H9 (cell line): Measurements from ENCODE around the gene JAKMIP1. TPM values are rescaled to one million over a fixed set of nuclear protein-coding genes. Genes with fewer than 3 reads are reported as not detected.

ENCODE experiments used
- DNase-seq: peaks from one replicate; pipeline ENCODE4 v3.0.0-alpha.2; 2017
- H2AFZ ChIP-seq: one replicate; pipeline ENCODE4 v1.6.1; 2013; ENCODE audit warnings: mild to moderate bottlenecking, low read length, control low read depth, moderate library complexity
- H2AK5ac ChIP-seq: 2 replicates; pipeline ENCODE4 v1.6.1; 2013; ENCODE audit warnings: low read length, control low read depth, mixed read lengths; ENCODE audit not compliant: insufficient read length
- H2BK120ac ChIP-seq: one replicate; pipeline ENCODE4 v1.6.1; 2013; ENCODE audit warnings: low read depth, mild to moderate bottlenecking, low read length, control low read depth, inconsistent platforms; ENCODE audit not compliant: poor library complexity, severe bottlenecking
- H2BK12ac ChIP-seq: 2 replicates; pipeline ENCODE4 v1.6.1; 2013; ENCODE audit warnings: low read length, control low read depth, mixed read lengths, low read depth; ENCODE audit not compliant: insufficient read length
- H2BK15ac ChIP-seq: 2 replicates; pipeline ENCODE4 v1.6.1; 2013; ENCODE audit warnings: low read depth, low read length, control low read depth
- H2BK20ac ChIP-seq: one replicate; pipeline ENCODE4 v1.6.1; 2013; ENCODE audit warnings: low read depth, mild to moderate bottlenecking, low read length, control low read depth, inconsistent platforms; ENCODE audit not compliant: poor library complexity, severe bottlenecking
- H2BK5ac ChIP-seq: 2 replicates; pipeline ENCODE4 v1.6.1; 2013; ENCODE audit warnings: low read length, control low read depth, mixed read lengths; ENCODE audit not compliant: insufficient read length
- H3K14ac ChIP-seq: 2 replicates; pipeline ENCODE4 v1.6.1; 2013; ENCODE audit warnings: low read length, control low read depth; ENCODE audit not compliant: insufficient read depth
- H3K18ac ChIP-seq: 2 replicates; pipeline ENCODE4 v1.6.1; 2013; ENCODE audit warnings: low read depth, mild to moderate bottlenecking, mixed read lengths, low read length, control low read depth; ENCODE audit not compliant: insufficient read length
- H3K23ac ChIP-seq: 2 replicates; pipeline ENCODE4 v1.6.1; 2013; ENCODE audit warnings: low read length, control low read depth, mixed read lengths, low read depth; ENCODE audit not compliant: insufficient read length
- H3K23me2 ChIP-seq: 2 replicates; pipeline ENCODE4 v1.6.1; 2013; ENCODE audit warnings: low read depth, mild to moderate bottlenecking, mixed read lengths, low read length, control low read depth; ENCODE audit not compliant: insufficient read length, poor library complexity, severe bottlenecking
- H3K27ac ChIP-seq: 2 replicates; pipeline ENCODE4 v1.5.1; 2013; ENCODE audit warnings: low read length, control low read depth, mixed read lengths, low read depth; ENCODE audit not compliant: insufficient read length
- H3K27me3 ChIP-seq: 2 replicates; pipeline ENCODE4 v1.6.1; 2013; ENCODE audit warnings: low read length, control low read depth, inconsistent platforms; ENCODE audit not compliant: insufficient read depth
- H3K4ac ChIP-seq: 2 replicates; pipeline ENCODE4 v1.6.1; 2013; ENCODE audit warnings: low read depth, mild to moderate bottlenecking, control low read depth, inconsistent platforms, low read length, moderate library complexity
- H3K4me1 ChIP-seq: 2 replicates; pipeline ENCODE4 v1.6.1; 2013; ENCODE audit warnings: low read length, control low read depth, inconsistent platforms; ENCODE audit not compliant: insufficient read depth
- H3K4me2 ChIP-seq: 2 replicates; pipeline ENCODE4 v1.6.1; 2013; ENCODE audit warnings: low read length, control low read depth, mixed read lengths; ENCODE audit not compliant: insufficient read length, insufficient read depth
- H3K56ac ChIP-seq: 2 replicates; pipeline ENCODE4 v1.6.1; 2013; ENCODE audit warnings: low read depth, mild to moderate bottlenecking, mixed read lengths, low read length, control low read depth; ENCODE audit not compliant: insufficient read length
- H3K79me1 ChIP-seq: 2 replicates; pipeline ENCODE4 v1.6.1; 2013; ENCODE audit warnings: low read depth, mild to moderate bottlenecking, moderate library complexity, low read length, control low read depth, inconsistent platforms; ENCODE audit not compliant: insufficient read depth, poor library complexity, severe bottlenecking
- H3K79me2 ChIP-seq: 2 replicates; pipeline ENCODE4 v1.6.1; 2013; ENCODE audit warnings: low read length, control low read depth, inconsistent platforms; ENCODE audit not compliant: insufficient read depth
- H3K9ac ChIP-seq: 2 replicates; pipeline ENCODE4 v1.6.1; 2013; ENCODE audit warnings: low read length, control low read depth, mixed read lengths; ENCODE audit not compliant: insufficient read length; ENCODE audit errors: extremely low read depth
- H3K9me3 ChIP-seq: one replicate; pipeline ENCODE4 v1.6.1; 2013; ENCODE audit warnings: low read depth, low read length, inconsistent platforms; ENCODE audit not compliant: control insufficient read depth
- H3T11ph ChIP-seq: one replicate; pipeline ENCODE4 v1.6.1; 2013; ENCODE audit warnings: mild to moderate bottlenecking, low read length, control low read depth, inconsistent platforms
- H4K20me1 ChIP-seq: one replicate; pipeline ENCODE4 v1.6.1; 2013; ENCODE audit not compliant: control insufficient read depth, insufficient read length, insufficient read depth
- H4K5ac ChIP-seq: 2 replicates; pipeline ENCODE4 v1.6.1; 2013; ENCODE audit warnings: low read depth, mild to moderate bottlenecking, mixed read lengths, low read length, control low read depth; ENCODE audit not compliant: insufficient read length
- H4K8ac ChIP-seq: replicated peaks from 2 replicates; pipeline ENCODE4 v1.6.1; 2013; ENCODE audit warnings: low read length, control low read depth, mixed read lengths, low read depth; ENCODE audit not compliant: insufficient read length
- H4K91ac ChIP-seq: 2 replicates; pipeline ENCODE4 v1.6.1; 2013; ENCODE audit warnings: low read depth, mild to moderate bottlenecking, moderate library complexity, mixed read lengths, low read length, control low read depth; ENCODE audit not compliant: insufficient read length
- H3K27ac Mint-ChIP-seq, 3 experiments: 2 replicates in 2 of 3; 3 replicates in 1 of 3; pipeline ENCODE4 v1.8.0; 2020 to 2021; ENCODE audit warnings: mixed read lengths in 3 of 3, mild to moderate bottlenecking in 1 of 3, moderate library complexity in 1 of 3
- H3K27me3 Mint-ChIP-seq: 2 replicates; pipeline ENCODE4 v1.8.0; 2021; ENCODE audit warnings: low read depth, mild to moderate bottlenecking, moderate library complexity, mixed read lengths
- H3K36me3 Mint-ChIP-seq, 3 experiments: 2 replicates in 2 of 3; 3 replicates in 1 of 3; pipeline ENCODE4 v1.8.0; 2020 to 2021; ENCODE audit warnings: low read depth in 3 of 3, mixed read lengths in 3 of 3; ENCODE audit not compliant: insufficient read depth in 1 of 3
- H3K4me1 Mint-ChIP-seq, 2 experiments: 2 replicates each; pipeline ENCODE4 v1.8.0; 2020; ENCODE audit warnings: mixed read lengths in 2 of 2
- H3K4me3 Mint-ChIP-seq, 2 experiments: 2 replicates in 1 of 2; 3 replicates in 1 of 2; pipeline ENCODE4 v1.8.0; 2020 to 2021; ENCODE audit warnings: mild to moderate bottlenecking in 2 of 2, mixed read lengths in 2 of 2, moderate library complexity in 1 of 2
- H3K9me3 Mint-ChIP-seq, 2 experiments: 2 replicates in 1 of 2; 3 replicates in 1 of 2; pipeline ENCODE4 v1.8.0; 2020; ENCODE audit warnings: mild to moderate bottlenecking in 2 of 2, mixed read lengths in 2 of 2, moderate library complexity in 1 of 2
- CTCF ChIP-seq: fragments of 200-600 bp; sonication (generic); conservative IDR thresholded peaks from 3 replicates; pipeline ENCODE4 v1.8.0; 2021; ENCODE audit warnings: antibody characterized with exemption, mild to moderate bottlenecking
- WGBS: extraction: QIAGEN DNeasy Blood & Tissue Kit; methylation state at CpG from one replicate; pipeline ENCODE4 v1.1.7; 2013; ENCODE audit warnings: missing lambda C conversion rate, low lambda C conversion rate, mixed read lengths; ENCODE audit not compliant: insufficient read length; ENCODE audit errors: extremely low coverage; 5-methylcytosine and 5-hydroxymethylcytosine counted together
- total RNA-seq: library from RNA; stranded (reverse); gene quantifications from 2 replicates; pipeline ENCODE4 v1.2.1, GENCODE V29; 2021

The JAKMIP1 gene
- total RNA-seq, 1 experiment from 2014 or later: 1.5 TPM

GRCh38 chr4:6132716-6133115, 67.6 kb downstream of the JAKMIP1 start:
- H2BK12ac ChIP-seq: no peak overlapping the region
- H3K36me3 Mint-ChIP-seq: peaks cover 0 to 9% (median 9%) of the 10 kb centered on the region in 3 experiments; a peak in 4 of 7 replicates
- no peak overlapping the region for H2BK15ac ChIP-seq
- H3K4me2 ChIP-seq: no peak overlapping the region
- H4K5ac ChIP-seq: no peak overlapping the region
- no peak overlapping the region for H2AFZ ChIP-seq
- no peak overlapping the region for H2BK5ac ChIP-seq
- no peak overlapping the region for H3T11ph ChIP-seq
- H3K27ac Mint-ChIP-seq: no peak overlapping the region
- no peaks in the 10 kb centered on the region for H3K79me2 ChIP-seq
- no peak overlapping the region for H2BK120ac ChIP-seq
- no peak overlapping the region for H3K23ac ChIP-seq
- no peaks in the 10 kb centered on the region for H3K4me1 ChIP-seq
- no peak overlapping the region for H4K91ac ChIP-seq
- no peaks in the 10 kb centered on the region for H3K9me3 ChIP-seq
- peaks cover 15% of the 10 kb centered on the region in 2 experiments for H3K4me1 Mint-ChIP-seq
- H3K23me2 ChIP-seq: no peaks in the 10 kb centered on the region
- H3K4ac ChIP-seq: no peak overlapping the region
- no peak overlapping the region for H2BK20ac ChIP-seq
- no peak overlapping the region for H3K4me3 Mint-ChIP-seq
- H4K20me1 ChIP-seq: no peaks in the 10 kb centered on the region
- H3K14ac ChIP-seq: no peak overlapping the region
- H3K18ac ChIP-seq: no peak overlapping the region
- H3K9ac ChIP-seq: no peak overlapping the region
- no peak overlapping the region for H4K8ac ChIP-seq
- H2AK5ac ChIP-seq: no peak overlapping the region
- peaks cover 6 to 7% of the 10 kb centered on the region in 2 experiments for H3K9me3 Mint-ChIP-seq
- H3K27me3 Mint-ChIP-seq: peaks cover 3% of the 10 kb centered on the region
- H3K27me3 ChIP-seq: no peaks in the 10 kb centered on the region
- TF ChIP-seq CTCF: no peak
- DNase-seq: no peak
- WGBS: no CpG with 5 or more reads among the region's 2 CpGs
- no peak overlapping the region for H3K27ac ChIP-seq
- H3K56ac ChIP-seq: no peak overlapping the region
- no peaks in the 10 kb centered on the region for H3K79me1 ChIP-seq
